Activated CD8-positive, alpha-beta memory T cell treated with anti-CD3 and anti-CD28 coated beads for 4 hours (primary cell): ENCODE data around the gene LSAMP.
"Not testable (repeated sequence)": the region's sequence is repeated elsewhere in the genome, so short reads cannot be mapped to it uniquely, and the experiment has no call there.

Experiments
- DNase-seq, 2 donors: peaks; one replicate each; pipeline ENCODE4 v3.0.0-alpha.2; 2020; ENCODE audit warnings: low read depth in 2 of 2

The LSAMP gene

GRCh38 chr3:115803661-115804060 lies 641.6 kb downstream of the LSAMP start:
- DNase-seq = no peak

- no peak for DNase-seq
Measured at GRCh38 chr3:115800489-115801075, 644.7 kb downstream of the LSAMP start.

DNA sequence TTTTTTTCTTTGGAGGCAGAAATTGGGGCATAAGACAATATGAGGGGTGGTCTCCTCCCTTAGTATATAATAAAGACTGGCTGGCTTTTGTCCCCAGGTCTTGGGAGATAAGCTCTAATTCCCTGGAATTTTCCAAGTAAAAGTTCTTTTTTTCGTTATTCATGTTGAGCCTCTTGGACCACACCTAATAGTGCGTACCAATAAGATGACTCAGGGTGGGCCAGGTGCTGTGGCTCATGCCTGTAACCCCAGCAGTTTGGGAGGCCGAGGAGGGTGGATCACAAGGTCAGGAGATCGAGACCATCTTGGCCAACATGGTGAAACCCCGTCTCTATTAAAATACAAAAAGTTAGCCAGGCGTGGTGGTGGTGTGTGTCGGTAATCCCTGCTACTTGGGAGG lies 645.2 kb downstream of the LSAMP start:
- not testable (repeated sequence) for DNase-seq

DNA sequence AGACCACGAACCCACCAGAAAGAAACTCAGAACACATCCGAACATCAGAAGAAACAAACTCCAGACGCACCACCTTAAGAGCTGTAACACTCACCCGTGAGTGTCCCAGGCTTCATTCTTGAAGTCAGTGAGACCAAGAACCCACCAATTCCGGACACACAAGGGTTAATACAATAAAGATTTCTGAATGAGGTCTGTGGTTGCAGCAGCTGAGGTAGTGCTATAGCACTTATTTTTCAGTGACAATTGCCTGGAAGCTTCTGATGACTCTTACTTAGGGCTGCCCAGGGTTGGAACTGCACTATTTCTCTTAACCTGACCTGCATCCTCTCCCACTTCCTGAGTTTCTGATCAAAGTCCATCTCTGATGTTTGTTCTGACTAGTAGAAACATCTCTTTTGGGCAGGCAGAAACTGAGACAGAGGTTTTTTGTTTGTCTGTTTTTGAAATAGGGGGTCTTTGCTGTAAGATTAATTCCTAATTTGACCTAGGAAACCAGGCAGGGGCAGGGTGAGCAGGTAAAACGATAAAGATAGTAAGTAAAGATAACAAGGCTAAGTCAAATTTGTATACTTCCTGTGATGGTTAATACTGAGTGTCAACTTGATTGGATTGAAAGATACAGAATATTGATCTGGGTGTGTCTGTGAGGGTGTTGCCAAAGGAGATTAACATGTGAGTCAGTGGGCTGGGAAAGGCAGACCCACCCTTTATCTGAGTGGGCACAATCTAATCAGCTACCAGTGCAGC lies 652.9 kb downstream of the LSAMP start:
- no peak for DNase-seq

DNA sequence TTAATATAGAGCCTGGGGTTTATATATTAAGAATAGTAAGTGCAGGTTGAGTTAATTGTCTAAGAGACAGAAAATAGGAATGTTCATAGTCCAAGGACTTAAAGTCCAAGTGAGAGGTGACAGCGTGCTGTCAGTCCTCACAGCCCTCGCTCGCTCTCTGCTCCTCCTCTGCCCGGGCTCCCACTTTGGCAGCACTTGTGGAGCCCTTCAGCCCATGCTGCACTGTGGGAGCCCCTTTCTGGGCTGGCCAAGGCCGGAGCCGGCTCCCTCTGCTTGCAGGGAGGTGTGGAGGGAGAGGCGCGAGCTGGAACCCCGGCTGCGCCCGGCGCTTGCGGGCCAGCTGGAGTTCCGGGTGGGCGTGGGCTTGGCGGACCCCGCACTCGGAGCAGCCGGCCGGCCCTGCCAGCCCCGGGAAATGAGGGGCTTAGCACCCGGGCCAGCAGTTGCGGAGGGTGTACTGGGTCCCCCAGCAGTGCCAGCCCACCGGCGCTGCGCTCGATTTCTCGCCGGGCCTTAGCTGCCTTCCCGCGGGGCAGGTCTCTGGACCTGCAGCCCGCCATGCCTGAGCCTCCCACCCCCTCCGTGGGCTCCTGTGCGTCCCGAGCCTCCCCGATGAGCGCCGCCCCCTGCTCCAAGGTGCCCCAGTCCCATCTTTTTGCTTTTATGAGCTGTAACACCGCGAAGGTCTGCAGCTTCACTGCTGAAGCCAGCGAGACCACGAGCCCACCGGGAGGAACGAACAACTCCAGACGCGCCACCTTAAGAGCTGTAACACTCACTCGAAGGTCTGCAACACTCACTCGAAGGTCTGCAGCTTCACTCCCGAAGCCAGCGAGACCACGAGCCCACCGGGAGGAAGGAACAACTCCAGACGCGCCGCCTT lies 653.8 kb downstream of the LSAMP start:
- not testable (repeated sequence) for DNase-seq

DNA sequence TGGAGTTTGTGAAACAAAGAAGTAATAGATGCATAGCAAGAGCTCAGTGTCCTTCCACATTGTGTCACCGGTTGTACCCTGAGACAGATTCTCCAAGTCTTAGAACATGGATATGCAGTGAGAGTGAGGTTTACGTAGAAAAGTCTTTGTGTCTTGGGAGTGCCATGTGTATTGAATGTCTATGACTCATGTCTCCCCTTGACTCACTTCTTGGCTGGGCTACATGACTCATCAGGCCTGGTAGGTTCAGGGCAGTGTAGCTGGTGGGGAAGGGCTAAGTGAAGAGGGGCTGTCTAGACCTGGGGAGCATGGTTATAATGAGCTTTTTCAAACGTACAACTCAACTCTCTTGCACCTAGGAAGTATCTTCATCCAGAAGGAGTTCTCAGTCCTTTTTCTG lies 654.5 kb downstream of the LSAMP start:
- peak; percentile 33 to 56 for DNase-seq

GRCh38 chr3:115789481-115789880 lies 655.8 kb downstream of the LSAMP start:
- no peak for DNase-seq

- no peak for DNase-seq
Measured at GRCh38 chr3:115788921-115789470, 656.3 kb downstream of the LSAMP start.

GRCh38 chr3:115787818-115788217 lies 657.5 kb downstream of the LSAMP start:
- DNase-seq = no peak

GRCh38 chr3:115785782-115786181 lies 659.5 kb downstream of the LSAMP start:
- DNase-seq = no peak

DNA sequence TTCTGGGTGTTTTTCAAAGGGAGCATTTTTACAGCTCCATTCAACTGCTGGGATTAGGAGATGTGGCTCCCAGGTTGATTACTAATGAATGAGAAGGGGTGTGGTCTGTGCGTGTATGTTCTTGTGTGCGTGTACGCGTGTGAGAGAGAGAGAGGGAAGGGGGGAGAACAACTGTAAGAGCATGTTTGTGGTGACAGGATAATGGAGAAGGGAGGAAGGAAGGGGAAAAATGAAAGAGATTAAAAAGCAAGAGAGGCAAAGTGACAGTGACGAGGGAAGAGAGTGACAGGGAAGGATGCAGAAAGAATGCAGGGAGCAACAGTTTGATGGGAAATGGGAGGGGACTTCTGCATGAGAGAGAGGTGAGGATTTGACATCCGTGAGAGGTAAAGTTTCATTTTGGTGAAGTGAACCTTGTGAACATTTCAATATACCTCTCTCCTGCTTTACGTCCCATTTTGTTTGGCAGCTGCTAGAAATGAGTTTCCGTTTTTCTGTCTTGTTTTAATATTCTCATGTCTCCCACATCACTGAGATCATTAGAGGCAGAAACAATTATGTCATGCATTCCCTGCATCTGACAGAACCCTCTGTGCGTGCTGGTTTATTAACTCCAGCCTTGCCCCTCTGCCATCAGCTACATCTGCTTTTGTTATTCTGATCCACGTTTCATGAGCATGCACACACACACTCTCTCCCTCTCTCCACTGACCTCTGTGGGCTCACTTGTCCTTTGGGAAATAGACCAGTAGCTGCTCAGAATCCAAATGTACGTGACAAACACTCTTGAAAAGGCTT lies 660.3 kb downstream of the LSAMP start:
- DNase-seq = no peak

- peak; percentile 81 to 88 for DNase-seq
Measured at GRCh38 chr3:115783938-115784738, 661.1 kb downstream of the LSAMP start.

DNA sequence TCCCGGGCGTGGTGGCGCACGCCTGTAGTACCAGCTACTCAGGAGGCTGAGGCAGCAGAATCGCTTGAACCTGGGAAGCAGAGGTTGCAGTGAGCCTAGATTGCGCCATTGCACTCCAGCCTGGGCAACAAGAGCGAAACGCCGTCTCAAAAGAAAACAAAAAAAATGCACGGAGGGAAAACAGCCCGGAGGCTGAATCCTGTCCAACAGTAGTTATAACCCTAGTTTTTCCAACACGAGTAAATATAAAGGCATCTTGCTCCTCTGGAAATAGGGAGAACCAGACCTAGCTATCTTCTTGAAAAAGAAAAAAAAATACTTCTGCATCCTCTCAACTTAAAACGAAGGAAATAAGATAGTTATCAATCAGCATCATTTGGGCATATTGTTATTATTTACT lies 661.9 kb downstream of the LSAMP start:
- not testable (repeated sequence) for DNase-seq

DNA sequence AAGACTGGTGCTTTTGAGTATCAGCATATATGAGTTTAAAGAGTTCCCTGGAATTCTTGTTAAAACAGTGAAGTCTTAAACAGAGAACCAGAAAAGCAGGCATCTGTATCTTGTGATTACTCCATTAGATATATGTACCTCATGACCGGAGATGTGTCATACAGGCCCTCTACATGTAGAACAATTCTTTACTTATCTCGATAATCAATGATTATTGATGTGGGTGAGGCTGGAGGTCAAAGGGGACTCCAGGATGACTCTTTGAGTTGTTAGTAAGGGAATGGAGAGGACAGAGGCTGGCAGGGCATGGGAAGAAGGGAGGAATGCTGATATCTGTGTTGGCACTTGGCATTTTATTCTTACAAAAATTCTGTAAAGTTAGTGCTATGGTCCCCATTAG lies 666.3 kb downstream of the LSAMP start:
- DNase-seq = no peak

DNA sequence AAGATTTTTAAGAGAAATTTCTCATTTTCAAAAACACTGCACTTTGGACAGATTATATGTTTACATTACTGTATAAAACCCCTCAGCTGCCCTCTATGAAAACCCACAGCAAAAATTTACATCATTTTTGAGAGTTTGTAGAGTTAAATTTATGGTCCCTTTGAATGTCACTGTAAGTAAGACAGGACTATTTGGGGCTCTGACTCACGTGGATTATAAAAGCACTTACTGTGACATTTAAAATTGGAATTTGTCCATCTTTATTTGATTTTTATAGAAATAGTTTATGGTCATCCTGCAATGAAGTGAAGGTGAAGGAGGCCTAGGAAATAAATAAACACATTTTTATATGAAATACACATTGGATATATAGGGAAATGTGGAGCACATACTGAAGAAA lies 672.3 kb downstream of the LSAMP start:
- DNase-seq = no peak

- no peak for DNase-seq
Measured at GRCh38 chr3:115768661-115769060, 676.6 kb downstream of the LSAMP start.

GRCh38 chr3:115766587-115767482 lies 678.5 kb downstream of the LSAMP start:
- DNase-seq = no peak

GRCh38 chr3:115761927-115762305 lies 683.4 kb downstream of the LSAMP start:
- no peak for DNase-seq

- no peak for DNase-seq
Measured at GRCh38 chr3:115760716-115761115, 684.6 kb downstream of the LSAMP start.
